CD14-positive monocyte (primary cell): ENCODE results near the gene MIPEP. TPM values are rescaled to one million over a fixed set of nuclear protein-coding genes. Genes with fewer than 3 reads are reported as not detected.

Experiments
- DNase-seq, 3 donors: peaks; one replicate each; pipeline ENCODE4 v3.0.0-alpha.2; 2011 to 2022
- H2AFZ ChIP-seq: 2 replicates; pipeline ENCODE4 v1.6.0; 2012; ENCODE audit warnings: mild to moderate bottlenecking, low read depth, low read length, inconsistent platforms; ENCODE audit not compliant: insufficient read depth, poor library complexity, severe bottlenecking
- H3K27ac ChIP-seq, 2 donors: 1 replicate in 1 of 2; 2 replicates in 1 of 2; pipeline ENCODE4 v1.5.1; 2012 to 2013; ENCODE audit warnings: low read length in 2 of 2, control low read depth in 1 of 2, inconsistent platforms in 1 of 2, low read depth in 1 of 2, mild to moderate bottlenecking in 1 of 2
- H3K27me3 ChIP-seq, 2 donors: one replicate each; pipeline versions ENCODE4 v1.6.0 to v1.6.1; 2011 to 2013; ENCODE audit warnings: low read length in 2 of 2; ENCODE audit not compliant: control insufficient read depth in 2 of 2, insufficient read depth in 2 of 2
- H3K36me3 ChIP-seq, 2 donors: replicated peaks in 1 of 2; 1 replicate in 1 of 2; 2 replicates in 1 of 2; pipeline versions ENCODE4 v1.5.1 to v1.6.1; 2012 to 2013; ENCODE audit warnings: low read length in 2 of 2, control low read depth in 1 of 2, inconsistent platforms in 1 of 2, mild to moderate bottlenecking in 1 of 2; ENCODE audit not compliant: insufficient read depth in 2 of 2, control insufficient read depth in 1 of 2
- H3K4me1 ChIP-seq, 2 donors: 1 replicate in 1 of 2; 2 replicates in 1 of 2; pipeline versions ENCODE4 v1.5.1 to v1.6.1; 2012 to 2013; ENCODE audit warnings: low read length in 2 of 2, control low read depth in 1 of 2, inconsistent platforms in 1 of 2, mild to moderate bottlenecking in 1 of 2, moderate library complexity in 1 of 2; ENCODE audit not compliant: insufficient read depth in 2 of 2, control insufficient read depth in 1 of 2
- H3K4me2 ChIP-seq: replicated peaks from 2 replicates; pipeline ENCODE3; 2012; ENCODE audit warnings: low read length, moderate library complexity, mild to moderate bottlenecking; ENCODE audit not compliant: poor library complexity, severe bottlenecking; ENCODE audit errors: extremely low read depth
- H3K4me3 ChIP-seq, 3 experiments: fragments of 200-600 bp in 1 of 3; sonication (generic) in 1 of 3; replicated peaks in 1 of 3; 1 replicate in 2 of 3; 2 replicates in 1 of 3; pipeline ENCODE4 v1.5.1; 2011 to 2013; ENCODE audit warnings: low read length in 3 of 3, mild to moderate bottlenecking in 3 of 3, control low read depth in 2 of 3, low read depth in 2 of 3, inconsistent platforms in 1 of 3, moderate library complexity in 1 of 3
- H3K79me2 ChIP-seq: 2 replicates; pipeline ENCODE4 v1.6.0; 2012; ENCODE audit warnings: mild to moderate bottlenecking, control low read depth, inconsistent platforms, low read length, moderate library complexity; ENCODE audit not compliant: insufficient read depth
- H3K9ac ChIP-seq: 2 replicates; pipeline ENCODE4 v1.6.0; 2017; ENCODE audit warnings: low read length, mild to moderate bottlenecking; ENCODE audit not compliant: insufficient read depth, poor library complexity, severe bottlenecking
- H3K9me3 ChIP-seq, 2 donors: replicated peaks in 1 of 2; 1 replicate in 1 of 2; 2 replicates in 1 of 2; pipeline versions ENCODE4 v1.5.1 to v1.6.1; 2012 to 2013; ENCODE audit warnings: low read length in 2 of 2, control low read depth in 1 of 2; ENCODE audit not compliant: control insufficient read depth in 1 of 2, insufficient read depth in 1 of 2
- H4K20me1 ChIP-seq: 2 replicates; pipeline ENCODE4 v1.6.0; 2012; ENCODE audit warnings: mild to moderate bottlenecking, low read length, control low read depth, moderate library complexity; ENCODE audit not compliant: insufficient read depth
- H3K27ac Mint-ChIP-seq, 7 donors: one replicate each; pipeline ENCODE4 v1.8.0; 2020; ENCODE audit warnings: mild to moderate bottlenecking in 7 of 7, mixed read lengths in 7 of 7, moderate library complexity in 6 of 7, inconsistent platforms in 2 of 7
- H3K27me3 Mint-ChIP-seq, 3 donors: one replicate each; pipeline ENCODE4 v1.8.0; 2021 to 2022; ENCODE audit warnings: low read depth in 3 of 3, mild to moderate bottlenecking in 3 of 3, mixed read lengths in 3 of 3, moderate library complexity in 3 of 3, inconsistent platforms in 1 of 3
- H3K36me3 Mint-ChIP-seq, 2 donors: one replicate each; pipeline ENCODE4 v1.8.0; 2020; ENCODE audit warnings: mixed read lengths in 2 of 2, inconsistent platforms in 1 of 2, mild to moderate bottlenecking in 1 of 2
- H3K4me1 Mint-ChIP-seq: one replicate; pipeline ENCODE4 v1.8.0; 2020; ENCODE audit warnings: mild to moderate bottlenecking, mixed read lengths
- H3K4me3 Mint-ChIP-seq, 2 donors: one replicate each; pipeline ENCODE4 v1.8.0; 2020; ENCODE audit warnings: mild to moderate bottlenecking in 2 of 2, mixed read lengths in 2 of 2, moderate library complexity in 1 of 2
- H3K9me3 Mint-ChIP-seq, 7 donors: one replicate each; pipeline ENCODE4 v1.8.0; 2020 to 2022; ENCODE audit warnings: mixed read lengths in 7 of 7, mild to moderate bottlenecking in 6 of 7, moderate library complexity in 6 of 7, inconsistent platforms in 2 of 7
- CTCF ChIP-seq: fragments of 200-600 bp; IDR thresholded peaks from one replicate; pipeline ENCODE4 v1.8.0; 2022; ENCODE audit warnings: antibody characterized with exemption, mild to moderate bottlenecking
- WGBS: methylation state at CpG from one replicate; pipeline ENCODE4 v1.1.5; 2013; ENCODE audit warnings: missing lambda C conversion rate; ENCODE audit not compliant: insufficient coverage; 5-methylcytosine and 5-hydroxymethylcytosine counted together
- intact Hi-C, 2 donors: fragments of 100-400 bp; cut with micrococcal nuclease; formaldehyde crosslinking; loops; one replicate each; pipeline versions ENCODE4 v1.15.0 to v1.15.1; 2023
- polyA plus RNA-seq, 3 donors: library from polyadenylated mRNA; depleted of rRNA in 1 of 3; unstranded in 2 of 3; stranded (reverse) in 1 of 3; fragments of 300-500 nt in 2 of 3; fragments of >200 nt in 1 of 3; fragmentation: Illumina TruSeq in 2 of 3; gene quantifications; 1 replicate in 2 of 3; 2 replicates in 1 of 3; pipeline ENCODE4 v1.2.3, GENCODE V29; 2012 to 2021

The MIPEP gene
- polyA plus RNA-seq, 3 donors = 1.2 to 9.9 (median 7.7) TPM

- H3K4me3 Mint-ChIP-seq = no peak overlapping the region
- no peak overlapping the region for H3K4me2 ChIP-seq
Observed at GRCh38 chr13:23808803-23809202, 80.4 kb downstream of the MIPEP start.

GRCh38 chr13:23806874-23807526 is 82.2 kb downstream of the MIPEP start:
- intact Hi-C loops = no loop called here
- H3K27ac ChIP-seq = no peak overlapping the region
- Mint-ChIP-seq H3K4me1 (no peaks in the 10 kb centered on the region), H3K36me3 (peaks cover 3 to 9% of the 10 kb centered on the region in 2 donors), H3K4me3 (no peak overlapping the region), H3K27me3 (peaks cover 0 to 3% (median 0%) of the 10 kb centered on the region in 3 donors), H3K27ac (no peak overlapping the region), H3K9me3 (peaks cover 0 to 2% (median 0%) of the 10 kb centered on the region in 7 donors)
- H2AFZ ChIP-seq = no peak overlapping the region
- no peaks in the 10 kb centered on the region for H3K27me3 ChIP-seq
- no peak overlapping the region for H3K9ac ChIP-seq
- H3K4me2 ChIP-seq = no peak overlapping the region
- TF ChIP-seq CTCF = no peak
- no peak overlapping the region for H3K4me3 ChIP-seq
- no peak for DNase-seq
- no peaks in the 10 kb centered on the region for H3K36me3 ChIP-seq
- no peaks in the 10 kb centered on the region for H4K20me1 ChIP-seq
- WGBS = 95% methylated on average over 2 of the region's 4 CpGs
- H3K79me2 ChIP-seq = no peaks in the 10 kb centered on the region
- H3K4me1 ChIP-seq = no peaks in the 10 kb centered on the region
- no peaks in the 10 kb centered on the region for H3K9me3 ChIP-seq

More at GRCh38 chr13:23808803-23809202, 80.4 kb downstream of the MIPEP start:
- H3K36me3 Mint-ChIP-seq = peaks cover 3 to 9% of the 10 kb centered on the region in 2 donors
- Histone ChIP-seq H3K36me3 (no peaks in the 10 kb centered on the region), H4K20me1 (no peaks in the 10 kb centered on the region), H2AFZ (no peak overlapping the region), H3K27me3 (no peaks in the 10 kb centered on the region), H3K27ac (no peak overlapping the region), H3K9me3 (no peaks in the 10 kb centered on the region), H3K9ac (no peak overlapping the region), H3K4me1 (no peaks in the 10 kb centered on the region), H3K4me3 (no peak overlapping the region), H3K79me2 (no peaks in the 10 kb centered on the region)
- H3K4me1 Mint-ChIP-seq = no peaks in the 10 kb centered on the region
- no peak overlapping the region for H3K27ac Mint-ChIP-seq
- H3K27me3 Mint-ChIP-seq = peaks cover 0 to 3% (median 1%) of the 10 kb centered on the region in 3 donors
- WGBS = no CpG with 5 or more reads among the region's 1 CpG
- intact Hi-C loops = no loop called here
- TF ChIP-seq CTCF = no peak
- no peak for DNase-seq
- peaks cover 0 to 2% (median 0%) of the 10 kb centered on the region in 7 donors for H3K9me3 Mint-ChIP-seq
